HG03103 (cell line): ENCODE results near the gene UTP4.

ENCODE experiments used
- ATAC-seq: cut with Tn5 transposase; IDR thresholded peaks from one replicate; pipeline ENCODE4 v1.9.1; 2021; ENCODE audit warnings: low read depth; ENCODE audit not compliant: unreplicated experiment

The UTP4 gene

GRCh38 chr16:69169607-69170352 lies 37.3 kb downstream of the UTP4 start:
- no peak for ATAC-seq

GRCh38 chr16:69171325-69172084 lies 39.1 kb downstream of the UTP4 start:
- no peak for ATAC-seq

GRCh38 chr16:69176033-69176800 lies 43.8 kb downstream of the UTP4 start:
- no peak for ATAC-seq

GRCh38 chr16:69179328-69180010 lies 47.0 kb downstream of the UTP4 start:
- ATAC-seq: no peak

- no peak for ATAC-seq
These were observed 47.5 kb downstream of the UTP4 start for GRCh38 chr16:69180011-69180338.

- ATAC-seq: no peak
These were observed 50.4 kb downstream of the UTP4 start for GRCh38 chr16:69182730-69183416.

GRCh38 chr16:69186642-69187445 lies 54.4 kb downstream of the UTP4 start, which contains the start of gene SNTB2:
SNTB2 (plus strand) TSS chr16:69187164; CDS start chr16:69187167, 3 bp downstream.
- peak; percentile 74 for ATAC-seq

GRCh38 chr16:69187446-69188235 lies 55.2 kb downstream of the UTP4 start:
- no peak for ATAC-seq

GRCh38 chr16:69188236-69188549 lies 55.7 kb downstream of the UTP4 start:
- ATAC-seq: no peak

GRCh38 chr16:69188716-69189115 lies 56.3 kb downstream of the UTP4 start:
- no peak for ATAC-seq

GRCh38 chr16:69190046-69190588 lies 57.7 kb downstream of the UTP4 start:
- no peak for ATAC-seq

- ATAC-seq: no peak
These were observed 58.1 kb downstream of the UTP4 start for GRCh38 chr16:69190598-69190997.

GRCh38 chr16:69191136-69191535 lies 58.7 kb downstream of the UTP4 start:
- no peak for ATAC-seq

GRCh38 chr16:69193855-69194254 lies 61.4 kb downstream of the UTP4 start:
- ATAC-seq: no peak

- no peak for ATAC-seq
These were observed 62.0 kb downstream of the UTP4 start for GRCh38 chr16:69194488-69194887.

GRCh38 chr16:69195369-69196029 lies 63.0 kb downstream of the UTP4 start:
- ATAC-seq: no peak

GRCh38 chr16:69197573-69197972 lies 65.1 kb downstream of the UTP4 start:
- ATAC-seq: no peak

- ATAC-seq: no peak
These were observed 66.9 kb downstream of the UTP4 start for GRCh38 chr16:69199382-69199781.
